Sigmoid colon (tissue), 3 donors: ENCODE data around the gene NSFL1C.

Experiments
- POLR2A ChIP-seq, 2 donors: fragments of 450-650 bp; IDR thresholded peaks; one replicate each; pipeline ENCODE4 v1.6.1; 2016; ENCODE audit warnings: antibody characterized with exemption in 2 of 2, mild to moderate bottlenecking in 2 of 2, moderate library complexity in 2 of 2
- TF ChIP-seq, protein P1 (sequence below), 4 experiments: fragments of 450-650 bp in 3 of 4; fragments of 200-600 bp in 1 of 4; IDR thresholded peaks; one replicate each; pipeline ENCODE4 v1.5.1; 2016 to 2019; ENCODE audit warnings: antibody characterized with exemption in 4 of 4, mild to moderate bottlenecking in 3 of 4, moderate library complexity in 2 of 4

DNA sequence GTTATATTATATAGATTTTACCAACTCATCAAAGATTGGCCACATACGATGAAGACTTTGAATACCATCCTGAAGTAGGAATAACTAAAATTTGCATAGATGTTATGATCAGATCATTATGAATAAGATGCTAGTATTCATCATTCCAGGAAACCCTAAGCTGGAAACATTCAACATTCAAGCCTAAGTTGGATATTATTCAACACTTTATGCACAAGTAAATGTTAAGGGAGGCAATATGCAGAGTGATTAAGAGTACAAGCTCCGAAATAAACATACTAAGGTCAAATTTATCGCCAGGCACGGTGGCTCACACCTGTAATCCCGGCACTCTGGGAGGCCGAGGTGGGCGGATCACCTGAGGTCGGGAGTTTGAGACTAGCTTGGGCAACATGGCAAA lies 30.4 kb downstream of the NSFL1C start:
- TF ChIP-seq, protein P1, sequence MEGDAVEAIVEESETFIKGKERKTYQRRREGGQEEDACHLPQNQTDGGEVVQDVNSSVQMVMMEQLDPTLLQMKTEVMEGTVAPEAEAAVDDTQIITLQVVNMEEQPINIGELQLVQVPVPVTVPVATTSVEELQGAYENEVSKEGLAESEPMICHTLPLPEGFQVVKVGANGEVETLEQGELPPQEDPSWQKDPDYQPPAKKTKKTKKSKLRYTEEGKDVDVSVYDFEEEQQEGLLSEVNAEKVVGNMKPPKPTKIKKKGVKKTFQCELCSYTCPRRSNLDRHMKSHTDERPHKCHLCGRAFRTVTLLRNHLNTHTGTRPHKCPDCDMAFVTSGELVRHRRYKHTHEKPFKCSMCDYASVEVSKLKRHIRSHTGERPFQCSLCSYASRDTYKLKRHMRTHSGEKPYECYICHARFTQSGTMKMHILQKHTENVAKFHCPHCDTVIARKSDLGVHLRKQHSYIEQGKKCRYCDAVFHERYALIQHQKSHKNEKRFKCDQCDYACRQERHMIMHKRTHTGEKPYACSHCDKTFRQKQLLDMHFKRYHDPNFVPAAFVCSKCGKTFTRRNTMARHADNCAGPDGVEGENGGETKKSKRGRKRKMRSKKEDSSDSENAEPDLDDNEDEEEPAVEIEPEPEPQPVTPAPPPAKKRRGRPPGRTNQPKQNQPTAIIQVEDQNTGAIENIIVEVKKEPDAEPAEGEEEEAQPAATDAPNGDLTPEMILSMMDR (IDR thresholded peaks at IDR 0.05): no peak
- no peak for TF ChIP-seq POLR2A (IDR thresholded peaks at IDR 0.05)
